Panc1 (cell line): ENCODE results near the gene DNAJC2.
"Not testable (repeated sequence)": the region's sequence is repeated elsewhere in the genome, so short reads cannot be mapped to it uniquely, and the experiment has no call there.

Experiments used
- POLR2AphosphoS5 ChIP-seq: IDR thresholded peaks from 2 replicates; pipeline ENCODE4 v1.6.1; 2012; ENCODE audit warnings: mild to moderate bottlenecking, low read depth, low read length, moderate library complexity
- REST ChIP-seq, 2 experiments: IDR thresholded peaks; 2 replicates each; pipeline ENCODE4 v1.6.1; 2011 to 2012; ENCODE audit warnings: low read depth in 2 of 2, control low read depth in 1 of 2, low read length in 1 of 2, mild to moderate bottlenecking in 1 of 2, moderate library complexity in 1 of 2; ENCODE audit not compliant: insufficient read depth in 1 of 2
- SIN3A ChIP-seq: IDR thresholded peaks from 2 replicates; pipeline ENCODE4 v1.6.1; 2012; ENCODE audit warnings: low read depth, mild to moderate bottlenecking, low read length, moderate library complexity, borderline replicate concordance; ENCODE audit not compliant: insufficient read depth
- TCF7L2 ChIP-seq: IDR thresholded peaks from 2 replicates; pipeline ENCODE4 v1.6.1; 2011; ENCODE audit warnings: mild to moderate bottlenecking, low read depth, low read length, inconsistent platforms
- TF ChIP-seq, protein P1 (sequence below): fragments of 450-650 bp; IDR thresholded peaks from 2 replicates; pipeline ENCODE4 v1.5.1; 2017; ENCODE audit warnings: mild to moderate bottlenecking

GRCh38 chr7:103273374-103273773 lies 71.2 kb downstream of the DNAJC2 start:
- TF ChIP-seq, protein P1, sequence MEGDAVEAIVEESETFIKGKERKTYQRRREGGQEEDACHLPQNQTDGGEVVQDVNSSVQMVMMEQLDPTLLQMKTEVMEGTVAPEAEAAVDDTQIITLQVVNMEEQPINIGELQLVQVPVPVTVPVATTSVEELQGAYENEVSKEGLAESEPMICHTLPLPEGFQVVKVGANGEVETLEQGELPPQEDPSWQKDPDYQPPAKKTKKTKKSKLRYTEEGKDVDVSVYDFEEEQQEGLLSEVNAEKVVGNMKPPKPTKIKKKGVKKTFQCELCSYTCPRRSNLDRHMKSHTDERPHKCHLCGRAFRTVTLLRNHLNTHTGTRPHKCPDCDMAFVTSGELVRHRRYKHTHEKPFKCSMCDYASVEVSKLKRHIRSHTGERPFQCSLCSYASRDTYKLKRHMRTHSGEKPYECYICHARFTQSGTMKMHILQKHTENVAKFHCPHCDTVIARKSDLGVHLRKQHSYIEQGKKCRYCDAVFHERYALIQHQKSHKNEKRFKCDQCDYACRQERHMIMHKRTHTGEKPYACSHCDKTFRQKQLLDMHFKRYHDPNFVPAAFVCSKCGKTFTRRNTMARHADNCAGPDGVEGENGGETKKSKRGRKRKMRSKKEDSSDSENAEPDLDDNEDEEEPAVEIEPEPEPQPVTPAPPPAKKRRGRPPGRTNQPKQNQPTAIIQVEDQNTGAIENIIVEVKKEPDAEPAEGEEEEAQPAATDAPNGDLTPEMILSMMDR = not testable (repeated sequence)
- not testable (repeated sequence) for TF ChIP-seq TCF7L2; SIN3A; POLR2AphosphoS5; REST (IDR thresholded peaks at IDR 0.05; ENCODE audit: insufficient read depth in 1 of 2, low read depth in 2 of 2, low read length in 1 of 2)
